ENCODE measurements around the gene CYP4V2.
"Not testable (repeated sequence)": the region's sequence is repeated elsewhere in the genome, so short reads cannot be mapped to it uniquely, and the experiment has no call there.

CYP4V2 gene

GRCh38 chr4:186227744-186228513 lies 36.6 kb downstream of the CYP4V2 start:
- no peak overlapping the region for H3K4me3 ChIP-seq (ENCODE audit: extremely low read depth, insufficient read depth, low read length, poor library complexity, severe bottlenecking)
- H3K4me1 ChIP-seq (ENCODE audit: control insufficient read depth, insufficient read depth, low read length, poor library complexity, severe bottlenecking), result no peaks in the 10 kb centered on the region
- H3K36me3 ChIP-seq (ENCODE audit: control insufficient read depth, insufficient read depth, low read length), result no peaks in the 10 kb centered on the region
- H3K9me3 ChIP-seq (ENCODE audit: control insufficient read depth, low read length), result no peaks in the 10 kb centered on the region
- WGBS, 2 experiments (ENCODE audit: insufficient coverage in 2 of 2), result 43 to 100% methylated on average over 1 to 2 of the region's 2 CpGs
- no peak overlapping the region for H3K27ac ChIP-seq (ENCODE audit: low read depth, low read length, severe bottlenecking)

GRCh38 chr4:186228514-186228894 lies 37.1 kb downstream of the CYP4V2 start:
- no peaks in the 10 kb centered on the region for H3K36me3 ChIP-seq (ENCODE audit: control insufficient read depth, insufficient read depth, low read length)
- H3K27ac ChIP-seq (ENCODE audit: low read depth, low read length, severe bottlenecking), result no peak overlapping the region
- no CpG with 5 or more reads among the region's 2 CpGs for WGBS, 2 experiments (ENCODE audit: insufficient coverage in 2 of 2)
- H3K4me1 ChIP-seq (ENCODE audit: control insufficient read depth, insufficient read depth, low read length, poor library complexity, severe bottlenecking), result no peaks in the 10 kb centered on the region
- H3K4me3 ChIP-seq (ENCODE audit: extremely low read depth, insufficient read depth, low read length, poor library complexity, severe bottlenecking), result no peak overlapping the region
- no peaks in the 10 kb centered on the region for H3K9me3 ChIP-seq (ENCODE audit: control insufficient read depth, low read length)

GRCh38 chr4:186234367-186234766 lies 43.0 kb downstream of the CYP4V2 start:
- WGBS, 2 experiments (ENCODE audit: insufficient coverage in 2 of 2), result 60 to 77% methylated on average over 1 to 2 of the region's 2 CpGs
- no peak overlapping the region for H3K27ac ChIP-seq (ENCODE audit: low read depth, low read length, severe bottlenecking)
- H3K4me3 ChIP-seq (ENCODE audit: extremely low read depth, insufficient read depth, low read length, poor library complexity, severe bottlenecking), result no peak overlapping the region
- no peaks in the 10 kb centered on the region for H3K4me1 ChIP-seq (ENCODE audit: control insufficient read depth, insufficient read depth, low read length, poor library complexity, severe bottlenecking)
- no peaks in the 10 kb centered on the region for H3K36me3 ChIP-seq (ENCODE audit: control insufficient read depth, insufficient read depth, low read length)
- no peaks in the 10 kb centered on the region for H3K9me3 ChIP-seq (ENCODE audit: control insufficient read depth, low read length)

- Histone ChIP-seq H3K9me3 (ENCODE audit: control insufficient read depth, low read length) (no peaks in the 10 kb centered on the region), H3K27ac (ENCODE audit: low read depth, low read length, severe bottlenecking) (no peak overlapping the region), H3K4me1 (ENCODE audit: control insufficient read depth, insufficient read depth, low read length, poor library complexity, severe bottlenecking) (no peaks in the 10 kb centered on the region), H3K4me3 (ENCODE audit: extremely low read depth, insufficient read depth, low read length, poor library complexity, severe bottlenecking) (no peak overlapping the region), H3K36me3 (ENCODE audit: control insufficient read depth, insufficient read depth, low read length) (no peaks in the 10 kb centered on the region)
- 92 to 100% methylated on average over 2 of the region's 4 CpGs for WGBS, 2 experiments (ENCODE audit: insufficient coverage in 2 of 2)
Observed at GRCh38 chr4:186236126-186236525, 44.8 kb downstream of the CYP4V2 start.

- no peak overlapping the region for H3K4me3 ChIP-seq (ENCODE audit: extremely low read depth, insufficient read depth, low read length, poor library complexity, severe bottlenecking)
- H3K4me1 ChIP-seq (ENCODE audit: control insufficient read depth, insufficient read depth, low read length, poor library complexity, severe bottlenecking), result no peaks in the 10 kb centered on the region
- no peaks in the 10 kb centered on the region for H3K9me3 ChIP-seq (ENCODE audit: control insufficient read depth, low read length)
- no peaks in the 10 kb centered on the region for H3K36me3 ChIP-seq (ENCODE audit: control insufficient read depth, insufficient read depth, low read length)
- no peak overlapping the region for H3K27ac ChIP-seq (ENCODE audit: low read depth, low read length, severe bottlenecking)
- 88 to 97% methylated on average over 4 to 6 of the region's 7 CpGs for WGBS, 2 experiments (ENCODE audit: insufficient coverage in 2 of 2)
Observed at GRCh38 chr4:186240452-186240847, 49.1 kb downstream of the CYP4V2 start.

- Histone ChIP-seq H3K9me3 (ENCODE audit: control insufficient read depth, low read length) (no peaks in the 10 kb centered on the region), H3K27ac (ENCODE audit: low read depth, low read length, severe bottlenecking) (no peak overlapping the region), H3K36me3 (ENCODE audit: control insufficient read depth, insufficient read depth, low read length) (no peaks in the 10 kb centered on the region), H3K4me1 (ENCODE audit: control insufficient read depth, insufficient read depth, low read length, poor library complexity, severe bottlenecking) (no peaks in the 10 kb centered on the region), H3K4me3 (ENCODE audit: extremely low read depth, insufficient read depth, low read length, poor library complexity, severe bottlenecking) (no peak overlapping the region)
- 71 to 75% methylated on average over 1 to 3 of the region's 7 CpGs for WGBS, 2 experiments (ENCODE audit: insufficient coverage in 2 of 2)
Observed at GRCh38 chr4:186240848-186241491, 49.6 kb downstream of the CYP4V2 start.

- no peaks in the 10 kb centered on the region for H3K9me3 ChIP-seq (ENCODE audit: control insufficient read depth, low read length)
- H3K4me3 ChIP-seq (ENCODE audit: extremely low read depth, insufficient read depth, low read length, poor library complexity, severe bottlenecking), result no peak overlapping the region
- WGBS, 2 experiments (ENCODE audit: insufficient coverage in 2 of 2), result 61 to 69% methylated on average over 2 to 3 of the region's 4 CpGs
- H3K4me1 ChIP-seq (ENCODE audit: control insufficient read depth, insufficient read depth, low read length, poor library complexity, severe bottlenecking), result no peaks in the 10 kb centered on the region
- no peaks in the 10 kb centered on the region for H3K36me3 ChIP-seq (ENCODE audit: control insufficient read depth, insufficient read depth, low read length)
- H3K27ac ChIP-seq (ENCODE audit: low read depth, low read length, severe bottlenecking), result no peak overlapping the region
Observed at GRCh38 chr4:186241616-186242015, 50.2 kb downstream of the CYP4V2 start.

GRCh38 chr4:186242031-186242430 lies 50.7 kb downstream of the CYP4V2 start:
- not testable (repeated sequence) for H3K4me1 ChIP-seq (ENCODE audit: control insufficient read depth, insufficient read depth, low read length, poor library complexity, severe bottlenecking); H3K27ac ChIP-seq (ENCODE audit: low read depth, low read length, severe bottlenecking); H3K36me3 ChIP-seq (ENCODE audit: control insufficient read depth, insufficient read depth, low read length); H3K4me3 ChIP-seq (ENCODE audit: extremely low read depth, insufficient read depth, low read length, poor library complexity, severe bottlenecking); H3K9me3 ChIP-seq (ENCODE audit: control insufficient read depth, low read length)
- 72 to 74% methylated on average over 3 to 4 of the region's 10 CpGs for WGBS, 2 experiments (ENCODE audit: insufficient coverage in 2 of 2)

- H3K27ac ChIP-seq (ENCODE audit: low read depth, low read length, severe bottlenecking), result no peak overlapping the region
- no peaks in the 10 kb centered on the region for H3K36me3 ChIP-seq (ENCODE audit: control insufficient read depth, insufficient read depth, low read length)
- WGBS, 2 experiments (ENCODE audit: insufficient coverage in 2 of 2), result 49 to 50% methylated on average over 1 to 2 of the region's 2 CpGs
- H3K4me1 ChIP-seq (ENCODE audit: control insufficient read depth, insufficient read depth, low read length, poor library complexity, severe bottlenecking), result no peaks in the 10 kb centered on the region
- H3K9me3 ChIP-seq (ENCODE audit: control insufficient read depth, low read length), result no peaks in the 10 kb centered on the region
- no peak overlapping the region for H3K4me3 ChIP-seq (ENCODE audit: extremely low read depth, insufficient read depth, low read length, poor library complexity, severe bottlenecking)
Observed at GRCh38 chr4:186243331-186243730, 52.0 kb downstream of the CYP4V2 start.

GRCh38 chr4:186244835-186245234 lies 53.5 kb downstream of the CYP4V2 start:
- WGBS, 2 experiments (ENCODE audit: insufficient coverage in 2 of 2), result 73 to 78% methylated on average over 5 of the region's 5 CpGs
- H3K36me3 ChIP-seq (ENCODE audit: control insufficient read depth, insufficient read depth, low read length), result no peaks in the 10 kb centered on the region

GRCh38 chr4:186247062-186247752 lies 55.8 kb downstream of the CYP4V2 start:
- not testable (repeated sequence) for H3K36me3 ChIP-seq (ENCODE audit: control insufficient read depth, insufficient read depth, low read length); H3K9me3 ChIP-seq (ENCODE audit: control insufficient read depth, low read length); H3K4me1 ChIP-seq (ENCODE audit: control insufficient read depth, insufficient read depth, low read length, poor library complexity, severe bottlenecking); H3K27ac ChIP-seq (ENCODE audit: low read depth, low read length, severe bottlenecking); H3K4me3 ChIP-seq (ENCODE audit: extremely low read depth, insufficient read depth, low read length, poor library complexity, severe bottlenecking)
- 60 to 61% methylated on average over 4 to 5 of the region's 9 CpGs for WGBS, 2 experiments (ENCODE audit: insufficient coverage in 2 of 2)

More at GRCh38 chr4:186244835-186245234, 53.5 kb downstream of the CYP4V2 start:
- H3K27ac ChIP-seq (ENCODE audit: low read depth, low read length, severe bottlenecking), result no peak overlapping the region
- peaks cover 1% of the 10 kb centered on the region for H3K4me1 ChIP-seq (ENCODE audit: control insufficient read depth, insufficient read depth, low read length, poor library complexity, severe bottlenecking)
- no peak overlapping the region for H3K4me3 ChIP-seq (ENCODE audit: extremely low read depth, insufficient read depth, low read length, poor library complexity, severe bottlenecking)
- no peaks in the 10 kb centered on the region for H3K9me3 ChIP-seq (ENCODE audit: control insufficient read depth, low read length)

Measured in mesodermal cell (in vitro differentiated cells).